SK-N-SH (cell line): ENCODE results near the gene CACNA1E. TPM values are rescaled to one million over a fixed set of nuclear protein-coding genes. Genes with fewer than 3 reads are reported as not detected.

Experiments
- CTCF ChIA-PET: fragments of 300-600, 350-600 bp; formaldehyde crosslinking; extraction: SDS; loops from one replicate; lab custom pipeline; 2021; lab: Yijun Ruan, JAX
- POLR2A ChIA-PET: fragments of 350-600 bp; sonication (Branson Sonifier 250); formaldehyde crosslinking; extraction: SDS; loops from one replicate; lab custom pipeline; 2020; ENCODE audit warnings: antibody characterized with exemption, inconsistent platforms; lab: Yijun Ruan, JAX
- DNase-seq: peaks from one replicate; pipeline ENCODE4 v3.0.0; 2012
- H2AFZ ChIP-seq: fragments of 200-600 bp; sonication (generic); 2 replicates; pipeline ENCODE4 v1.8.1; 2016; ENCODE audit warnings: antibody characterized with exemption, mild to moderate bottlenecking, low read depth
- H3F3A ChIP-seq: fragments of 200-600 bp; sonication (generic); replicated peaks from 2 replicates; pipeline ENCODE3; 2016; ENCODE audit warnings: antibody characterized with exemption, mild to moderate bottlenecking; ENCODE audit not compliant: insufficient read depth
- H3K27ac ChIP-seq, 2 experiments: fragments of 200-500 bp in 1 of 2; fragments of 200-600 bp in 1 of 2; sonication (Bioruptor generic) in 1 of 2; sonication (generic), shearing (Covaris generic) in 1 of 2; 2 replicates each; pipeline versions ENCODE4 v1.5.1 to v1.6.1; 2014 to 2016; ENCODE audit warnings: low read depth in 2 of 2, inconsistent platforms in 1 of 2, low read length in 1 of 2, mild to moderate bottlenecking in 1 of 2, mixed read lengths in 1 of 2
- H3K27me3 ChIP-seq: fragments of 200-600 bp; sonication (generic), shearing (Covaris generic); 2 replicates; pipeline ENCODE4 v1.6.1; 2016; ENCODE audit warnings: mixed run types; ENCODE audit not compliant: insufficient read depth
- H3K36me3 ChIP-seq, 2 experiments: fragments of 200-500 bp in 1 of 2; fragments of 200-600 bp in 1 of 2; sonication (Bioruptor generic) in 1 of 2; sonication (generic) in 1 of 2; replicated peaks in 1 of 2; 2 replicates each; pipeline versions ENCODE3 to v1.5.1; 2014 to 2016; ENCODE audit warnings: low read length in 1 of 2, mild to moderate bottlenecking in 1 of 2; ENCODE audit not compliant: insufficient read depth in 2 of 2, control insufficient read depth in 1 of 2
- H3K4me1 ChIP-seq, 2 experiments: fragments of 200-500 bp in 1 of 2; fragments of 200-600 bp in 1 of 2; sonication (Bioruptor generic) in 1 of 2; sonication (generic), shearing (Covaris generic) in 1 of 2; 2 replicates each; pipeline versions ENCODE4 v1.5.1 to v1.6.1; 2014 to 2016; ENCODE audit warnings: low read depth in 1 of 2, low read length in 1 of 2, mixed run types in 1 of 2; ENCODE audit not compliant: insufficient read depth in 2 of 2, control insufficient read depth in 1 of 2
- H3K4me2 ChIP-seq: fragments of 200-600 bp; sonication (generic), shearing (Covaris generic); 2 replicates; pipeline ENCODE4 v1.6.1; 2017; ENCODE audit warnings: mixed run types
- H3K4me3 ChIP-seq, 2 experiments: fragments of 200-500 bp in 1 of 2; fragments of 200-600 bp in 1 of 2; sonication (Bioruptor generic) in 1 of 2; sonication (generic), shearing (Covaris generic) in 1 of 2; 2 replicates each; pipeline versions ENCODE4 v1.5.1 to v1.8.1; 2014 to 2016; ENCODE audit warnings: low read depth in 2 of 2, inconsistent platforms in 1 of 2, low read length in 1 of 2, mild to moderate bottlenecking in 1 of 2, mixed read lengths in 1 of 2, moderate library complexity in 1 of 2
- H3K79me2 ChIP-seq: fragments of 200-600 bp; sonication (generic); 2 replicates; pipeline ENCODE4 v1.8.1; 2017; ENCODE audit warnings: mild to moderate bottlenecking; ENCODE audit not compliant: insufficient read depth
- H3K9ac ChIP-seq: fragments of 200-600 bp; sonication (generic); 2 replicates; pipeline ENCODE4 v1.6.1; 2017; ENCODE audit warnings: mixed run types
- H3K9me2 ChIP-seq: fragments of 200-600 bp; sonication (generic); 2 replicates; pipeline ENCODE4 v1.6.1; 2017; ENCODE audit warnings: mixed run types
- H3K9me3 ChIP-seq: fragments of 200-600 bp; sonication (generic); 2 replicates; pipeline ENCODE4 v1.6.1; 2017; ENCODE audit warnings: mixed run types, mild to moderate bottlenecking, moderate library complexity
- H4K20me1 ChIP-seq: fragments of 200-600 bp; sonication (generic); 2 replicates; pipeline ENCODE4 v1.6.1; 2017; ENCODE audit warnings: mild to moderate bottlenecking, mixed run types; ENCODE audit not compliant: insufficient read depth
- CHD2 ChIP-seq: fragments of 150-350 bp; IDR thresholded peaks from 2 replicates; pipeline ENCODE4 v1.6.1; 2018; ENCODE audit warnings: low read length; ENCODE audit not compliant: partially characterized antibody
- CTCF ChIP-seq: fragments of 200-600 bp; sonication (generic); IDR thresholded peaks from 2 replicates; pipeline ENCODE4 v1.6.1; 2017; ENCODE audit warnings: antibody characterized with exemption, mild to moderate bottlenecking, moderate library complexity
- FOXM1 ChIP-seq: IDR thresholded peaks from 2 replicates; pipeline ENCODE4 v1.4.0; 2012; ENCODE audit warnings: low read depth, mild to moderate bottlenecking
- MAX ChIP-seq: IDR thresholded peaks from 2 replicates; pipeline ENCODE4 v1.4.0; 2012; ENCODE audit warnings: low read depth
- MEF2A ChIP-seq: IDR thresholded peaks from 2 replicates; pipeline ENCODE4 v1.4.0; 2012; ENCODE audit warnings: low read depth, borderline replicate concordance
- MXI1 ChIP-seq: IDR thresholded peaks from 2 replicates; pipeline ENCODE4 v1.6.1; 2012; ENCODE audit warnings: mild to moderate bottlenecking, low read depth, low read length, improper control_type of control experiment
- NFIC ChIP-seq: IDR thresholded peaks from 2 replicates; pipeline ENCODE4 v1.4.0; 2012; ENCODE audit warnings: borderline replicate concordance
- NRF1 ChIP-seq: IDR thresholded peaks from 2 replicates; pipeline ENCODE4 v1.6.1; 2012; ENCODE audit warnings: low read depth, mild to moderate bottlenecking, low read length
- SIN3A ChIP-seq: IDR thresholded peaks from 2 replicates; pipeline ENCODE4 v1.6.1; 2012; ENCODE audit warnings: low read depth, mild to moderate bottlenecking, low read length, moderate library complexity, borderline replicate concordance
- TAF1 ChIP-seq: IDR thresholded peaks from 2 replicates; pipeline ENCODE4 v1.6.1; 2012; ENCODE audit warnings: low read depth, mild to moderate bottlenecking, low read length, moderate library complexity, borderline replicate concordance
- TEAD4 ChIP-seq: IDR thresholded peaks from 2 replicates; pipeline ENCODE4 v1.4.0; 2012; ENCODE audit warnings: mild to moderate bottlenecking, borderline replicate concordance; ENCODE audit not compliant: insufficient read depth
- USF2 ChIP-seq: fragments of 150-350 bp; IDR thresholded peaks from 2 replicates; pipeline ENCODE4 v1.6.1; 2017; ENCODE audit warnings: antibody characterized with exemption, low read length, low read depth, borderline replicate concordance
- YY1 ChIP-seq: IDR thresholded peaks from 2 replicates; pipeline ENCODE4 v1.4.0; 2012; ENCODE audit warnings: low read depth, mild to moderate bottlenecking
- ZBTB33 ChIP-seq: IDR thresholded peaks from 2 replicates; pipeline ENCODE4 v1.4.0; 2012; ENCODE audit warnings: low read depth, borderline replicate concordance
- WGBS: methylation state at CpG from one replicate; pipeline ENCODE4 v1.1.6; 2017; ENCODE audit warnings: low lambda C conversion rate; 5-methylcytosine and 5-hydroxymethylcytosine counted together
- polyA plus RNA-seq, 3 experiments: library from polyadenylated mRNA; depleted of rRNA; stranded (reverse); fragments of >200 nt; gene quantifications; 2 replicates each; pipeline ENCODE4 v1.2.3, GENCODE V29; 2012

Gene CACNA1E
- polyA plus RNA-seq, 1 of the 3 experiments (the other 2 are of a cell fraction) = not detected

GRCh38 chr1:181674617-181675016 is 191.3 kb downstream of the CACNA1E start:
- no peaks in the 10 kb centered on the region for H3K9me3 ChIP-seq
- DNase-seq = no peak
- H3K27ac ChIP-seq = no peak overlapping the region
- H3K4me1 ChIP-seq = no peaks in the 10 kb centered on the region
- H3K79me2 ChIP-seq = no peaks in the 10 kb centered on the region
- no peaks in the 10 kb centered on the region for H3K9me2 ChIP-seq
- TF ChIP-seq CTCF = no peak
- no peak for TF ChIP-seq NFIC
- TF ChIP-seq ZBTB33 = no peak
- no peak for TF ChIP-seq SIN3A
- TF ChIP-seq TEAD4 = no peak
- TF ChIP-seq MXI1 = no peak
- TF ChIP-seq FOXM1 = no peak
- TF ChIP-seq CHD2 = no peak
- no peak for TF ChIP-seq NRF1
- TF ChIP-seq YY1 = no peak
- no peak for TF ChIP-seq MAX
- TF ChIP-seq USF2 = no peak
- no peak for TF ChIP-seq TAF1
- no peak for TF ChIP-seq MEF2A
- H4K20me1 ChIP-seq = no peaks in the 10 kb centered on the region
- no peak overlapping the region for H2AFZ ChIP-seq
- 21% methylated on average over 3 of the region's 3 CpGs for WGBS
- no peaks in the 10 kb centered on the region for H3F3A ChIP-seq
- CTCF ChIA-PET = interaction anchor here (5.0 kb wide), 1 partner anchor 197 kb away, joined by 32 read pairs; no protein-coding TSS in a partner anchor
- H3K27me3 ChIP-seq = no peaks in the 10 kb centered on the region
- H3K4me3 ChIP-seq = no peak overlapping the region
- POLR2A ChIA-PET = no interaction called here
- H3K9ac ChIP-seq = no peak overlapping the region
- H3K4me2 ChIP-seq = no peak overlapping the region
- no peaks in the 10 kb centered on the region for H3K36me3 ChIP-seq
